Caco-2 (cell line): ENCODE results near the gene DCTPP1. TPM values are rescaled to one million over a fixed set of nuclear protein-coding genes. Genes with fewer than 3 reads are reported as not detected.

Experiments used
- BruUV-seq: library from RNA; stranded (reverse); fragments of 400-500 nt; replicated peaks from 2 replicates; lab custom pipeline; 2021; lab: Mats Ljungman, UMichigan
- CTCF ChIA-PET: fragments of 300-600 bp; sonication (Branson Sonifier 250); formaldehyde crosslinking; loops from one replicate; lab custom pipeline; 2022; ENCODE audit warnings: antibody characterized with exemption; lab: Charles Lee
- POLR2A ChIA-PET: fragments of 300-600 bp; sonication (Branson Sonifier 250); formaldehyde crosslinking; loops from one replicate; lab custom pipeline; 2022; ENCODE audit warnings: antibody characterized with exemption; lab: Charles Lee
- DNase-seq, 2 experiments: peaks; one replicate each; pipeline versions ENCODE4 v3.0.0 to v3.0.0-alpha.2; 2020 to 2022
- H3K27me3 ChIP-seq: replicated peaks from 2 replicates; pipeline ENCODE4 v1.6.0; 2011; ENCODE audit warnings: low read length; ENCODE audit not compliant: control insufficient read depth, insufficient read depth
- H3K36me3 ChIP-seq: 2 replicates; pipeline ENCODE4 v1.5.1; 2011; ENCODE audit warnings: low read length; ENCODE audit not compliant: control insufficient read depth, insufficient read depth
- H3K4me1 ChIP-seq: fragments of 250-450 bp; sonication (Bioruptor Pico); 2 replicates; pipeline ENCODE4 v1.5.1; 2020; ENCODE audit warnings: mild to moderate bottlenecking
- H3K4me3 ChIP-seq: 2 replicates; pipeline ENCODE4 v1.5.1; 2011; ENCODE audit warnings: low read depth, mild to moderate bottlenecking, control low read depth, low read length
- H3K9me3 ChIP-seq: fragments of 250-450 bp; sonication (Bioruptor Pico); 2 replicates; pipeline ENCODE4 v1.5.1; 2020; ENCODE audit warnings: mild to moderate bottlenecking, moderate library complexity
- H3K27ac Mint-ChIP-seq: one replicate; pipeline ENCODE4 v1.8.0; 2022; ENCODE audit warnings: mixed read lengths; ENCODE audit not compliant: unreplicated experiment
- H3K27me3 Mint-ChIP-seq: one replicate; pipeline ENCODE4 v1.8.0; 2022; ENCODE audit warnings: mixed read lengths; ENCODE audit not compliant: insufficient read depth, unreplicated experiment
- H3K36me3 Mint-ChIP-seq: one replicate; pipeline ENCODE4 v1.8.0; 2022; ENCODE audit warnings: mild to moderate bottlenecking, mixed read lengths; ENCODE audit not compliant: insufficient read depth, unreplicated experiment
- H3K4me1 Mint-ChIP-seq: one replicate; pipeline ENCODE4 v1.8.0; 2022; ENCODE audit warnings: low read depth, mixed read lengths; ENCODE audit not compliant: unreplicated experiment
- H3K4me3 Mint-ChIP-seq: one replicate; pipeline ENCODE4 v1.8.0; 2022; ENCODE audit warnings: mild to moderate bottlenecking, moderate library complexity, mixed read lengths; ENCODE audit not compliant: unreplicated experiment
- H3K9me3 Mint-ChIP-seq: one replicate; pipeline ENCODE4 v1.8.0; 2022; ENCODE audit warnings: mixed read lengths; ENCODE audit not compliant: unreplicated experiment
- intact Hi-C: fragments of 100-400 bp; cut with micrococcal nuclease; formaldehyde crosslinking; loops from one replicate; pipeline ENCODE4 v1.10.0; 2022; ENCODE audit not compliant: unreplicated experiment
- total RNA-seq: library from RNA; stranded (reverse); gene quantifications from 2 replicates; pipeline ENCODE4 v1.2.3, GENCODE V29; 2022
- TF ChIP-seq, protein P1 (sequence below), 2 experiments: fragments of 200-600 bp in 1 of 2; IDR thresholded peaks; 1 replicate in 1 of 2; 2 replicates in 1 of 2; pipeline versions ENCODE4 v1.5.1 to v1.8.0; 2011 to 2022; ENCODE audit warnings: antibody characterized with exemption in 1 of 2, control low read depth in 1 of 2, inconsistent platforms in 1 of 2, low read depth in 1 of 2, low read length in 1 of 2, mild to moderate bottlenecking in 1 of 2, moderate library complexity in 1 of 2; ENCODE audit not compliant: insufficient read depth in 1 of 2, severe bottlenecking in 1 of 2, unreplicated experiment in 1 of 2

DCTPP1 gene
- total RNA-seq, 1 experiment from 2014 or later, result 51.1 TPM

DNA sequence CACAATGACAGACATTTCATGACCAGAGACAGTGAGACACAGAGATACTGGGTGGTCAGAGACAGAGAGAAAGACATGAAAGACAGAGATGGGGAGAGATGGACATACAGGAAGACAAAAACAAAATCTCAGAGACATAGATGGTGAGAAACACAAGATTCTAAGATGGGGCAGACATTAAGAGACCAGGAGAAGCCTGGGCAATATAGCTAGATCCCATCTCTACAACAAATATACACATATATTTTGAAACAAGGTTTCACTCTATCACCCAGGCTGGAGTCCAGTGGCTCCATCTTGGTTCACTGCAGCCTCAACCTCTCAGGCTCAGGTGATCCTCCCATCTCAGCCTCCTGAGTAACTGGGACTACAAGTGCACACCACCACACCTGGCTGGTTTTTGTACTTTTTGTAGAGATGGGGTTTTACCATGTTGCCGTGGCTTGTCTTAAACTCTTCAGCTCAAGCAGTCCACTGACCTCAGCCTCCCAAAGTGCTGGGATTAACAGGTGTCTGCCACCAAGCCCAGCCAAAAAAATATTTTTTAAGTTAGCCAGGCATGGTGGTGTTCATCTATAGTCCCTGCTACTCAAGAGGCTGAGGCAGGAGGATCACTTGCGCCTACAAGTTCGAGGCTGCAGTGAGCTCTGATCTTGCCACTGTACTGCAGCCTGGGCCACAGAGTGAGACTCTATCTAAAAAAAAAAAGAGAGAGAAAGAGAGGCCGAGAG is 49.6 kb downstream of the DCTPP1 start:
- Mint-ChIP-seq H3K27me3 (no peaks in the 10 kb centered on the region), H3K27ac (no peak overlapping the region), H3K36me3 (peaks cover 26% of the 10 kb centered on the region), H3K4me3 (peak overlapping the region; percentile 87), H3K9me3 (no peaks in the 10 kb centered on the region), H3K4me1 (peaks cover 13% of the 10 kb centered on the region)
- Histone ChIP-seq H3K4me3 (no peak overlapping the region; the same call in 1 of the 2 replicates), H3K4me1 (peaks cover 18% of the 10 kb centered on the region), H3K9me3 (no peaks in the 10 kb centered on the region), H3K36me3 (no peaks in the 10 kb centered on the region), H3K27me3 (no peaks in the 10 kb centered on the region)
- no TSS peak for BruUV-seq
- ChIA-PET CTCF (no interaction called here), POLR2A (no interaction called here)
- DNase-seq, result no peak
- TF ChIP-seq, protein P1, sequence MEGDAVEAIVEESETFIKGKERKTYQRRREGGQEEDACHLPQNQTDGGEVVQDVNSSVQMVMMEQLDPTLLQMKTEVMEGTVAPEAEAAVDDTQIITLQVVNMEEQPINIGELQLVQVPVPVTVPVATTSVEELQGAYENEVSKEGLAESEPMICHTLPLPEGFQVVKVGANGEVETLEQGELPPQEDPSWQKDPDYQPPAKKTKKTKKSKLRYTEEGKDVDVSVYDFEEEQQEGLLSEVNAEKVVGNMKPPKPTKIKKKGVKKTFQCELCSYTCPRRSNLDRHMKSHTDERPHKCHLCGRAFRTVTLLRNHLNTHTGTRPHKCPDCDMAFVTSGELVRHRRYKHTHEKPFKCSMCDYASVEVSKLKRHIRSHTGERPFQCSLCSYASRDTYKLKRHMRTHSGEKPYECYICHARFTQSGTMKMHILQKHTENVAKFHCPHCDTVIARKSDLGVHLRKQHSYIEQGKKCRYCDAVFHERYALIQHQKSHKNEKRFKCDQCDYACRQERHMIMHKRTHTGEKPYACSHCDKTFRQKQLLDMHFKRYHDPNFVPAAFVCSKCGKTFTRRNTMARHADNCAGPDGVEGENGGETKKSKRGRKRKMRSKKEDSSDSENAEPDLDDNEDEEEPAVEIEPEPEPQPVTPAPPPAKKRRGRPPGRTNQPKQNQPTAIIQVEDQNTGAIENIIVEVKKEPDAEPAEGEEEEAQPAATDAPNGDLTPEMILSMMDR (IDR thresholded peaks at IDR 0.05; ENCODE audit: insufficient read depth in 1 of 2, low read depth in 1 of 2, low read length in 1 of 2, severe bottlenecking in 1 of 2, unreplicated experiment in 1 of 2), result no peak
- intact Hi-C loops, result no loop called here

DNA sequence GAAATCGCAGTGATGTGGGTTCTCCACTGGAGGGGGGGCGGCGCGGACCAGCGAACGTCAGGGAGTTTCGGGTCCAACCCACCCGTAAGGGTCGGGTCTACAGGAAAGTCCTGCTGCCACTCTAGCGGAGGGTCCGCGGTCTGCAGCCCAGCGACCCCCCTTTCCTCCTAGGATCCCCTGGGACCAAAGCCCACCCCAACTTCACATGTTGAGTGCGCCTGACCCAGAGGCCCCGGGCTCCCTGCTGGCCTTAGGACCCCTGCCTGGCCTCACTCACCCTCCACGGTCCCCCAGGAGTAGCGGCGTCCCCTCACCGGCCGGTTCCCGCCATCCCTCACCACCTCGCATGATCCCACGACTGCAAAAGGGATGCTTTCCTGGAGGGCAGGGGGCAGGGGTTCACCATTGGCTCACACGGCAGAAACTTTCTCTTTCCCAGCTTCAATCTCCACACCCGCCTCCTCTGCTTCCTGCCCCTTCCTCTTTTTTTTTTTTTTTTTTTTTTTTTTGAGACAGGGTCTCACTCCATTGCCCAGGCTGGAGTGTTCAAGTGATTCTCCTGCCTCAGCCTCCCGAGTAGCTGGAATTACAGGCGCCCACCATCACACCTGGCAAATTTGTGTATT is 50.6 kb downstream of the DCTPP1 start:
- Mint-ChIP-seq H3K36me3 (peaks cover 26% of the 10 kb centered on the region), H3K27ac (peak overlapping the region; percentile 98), H3K27me3 (no peaks in the 10 kb centered on the region), H3K4me3 (peak overlapping the region; percentile 87), H3K9me3 (no peaks in the 10 kb centered on the region), H3K4me1 (peaks cover 13% of the 10 kb centered on the region)
- Histone ChIP-seq H3K4me1 (peaks cover 18% of the 10 kb centered on the region), H3K27me3 (no peaks in the 10 kb centered on the region), H3K36me3 (no peaks in the 10 kb centered on the region), H3K9me3 (no peaks in the 10 kb centered on the region), H3K4me3 (peak overlapping the region; percentile 79)
- no TSS peak for BruUV-seq
- intact Hi-C loops, result loop anchor here (2.0 kb wide), 2 partner anchors 16 to 314 kb away; partner anchors contain the start of genes ALDOA and ZNF48
- ChIA-PET POLR2A (no interaction called here), CTCF (no interaction called here)
- no peak for DNase-seq
- TF ChIP-seq, protein P1 (IDR thresholded peaks at IDR 0.05; ENCODE audit: insufficient read depth in 1 of 2, low read depth in 1 of 2, low read length in 1 of 2, severe bottlenecking in 1 of 2, unreplicated experiment in 1 of 2), result no peak
